ENCODE results near the gene C6orf89.

DNA sequence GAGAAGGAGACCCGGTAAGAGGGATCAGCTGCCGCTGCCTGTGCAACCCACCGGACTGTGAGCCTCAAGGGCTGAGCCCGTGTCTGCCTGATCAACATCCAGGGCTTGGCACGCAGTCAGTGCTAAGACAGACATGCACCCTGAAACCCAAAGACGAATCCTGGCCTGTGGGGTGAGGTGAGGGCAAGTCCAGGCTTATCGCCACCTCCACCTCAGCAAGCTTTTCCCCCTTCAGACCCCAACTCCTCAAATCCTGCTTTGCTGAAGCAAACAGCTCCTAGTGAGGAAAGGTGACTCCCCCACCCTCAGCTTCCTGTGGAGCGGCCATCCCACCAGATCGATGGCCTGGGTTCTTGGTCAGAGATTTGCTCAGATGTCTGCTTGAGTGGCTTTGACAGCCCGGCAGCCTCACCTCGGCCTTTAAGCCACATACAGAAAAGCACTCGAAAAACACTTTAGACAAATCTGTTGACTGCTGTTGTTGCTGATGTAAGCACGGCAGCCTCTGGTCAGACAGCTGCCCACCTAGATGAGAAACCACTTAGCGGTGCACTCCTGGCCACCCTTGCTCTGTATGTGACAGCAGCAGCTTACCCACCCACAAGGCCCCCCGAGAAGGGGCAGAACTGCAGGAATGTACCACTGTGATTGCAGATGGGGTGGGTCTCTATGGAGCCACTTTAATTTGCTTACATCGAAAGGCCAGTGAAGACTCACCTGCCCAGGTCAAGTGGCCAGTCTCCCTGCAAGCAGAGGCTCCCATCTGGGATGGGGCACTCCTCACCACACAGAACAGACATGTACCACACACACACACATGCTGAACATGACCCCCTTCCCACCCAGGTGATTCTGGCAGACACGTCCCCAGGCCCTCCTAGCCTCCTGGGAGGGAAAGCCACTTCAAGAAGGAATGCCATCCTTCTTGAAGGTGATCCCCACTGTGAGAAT is 85.4 kb downstream of the C6orf89 start:
- TF ChIP-seq, protein P1, sequence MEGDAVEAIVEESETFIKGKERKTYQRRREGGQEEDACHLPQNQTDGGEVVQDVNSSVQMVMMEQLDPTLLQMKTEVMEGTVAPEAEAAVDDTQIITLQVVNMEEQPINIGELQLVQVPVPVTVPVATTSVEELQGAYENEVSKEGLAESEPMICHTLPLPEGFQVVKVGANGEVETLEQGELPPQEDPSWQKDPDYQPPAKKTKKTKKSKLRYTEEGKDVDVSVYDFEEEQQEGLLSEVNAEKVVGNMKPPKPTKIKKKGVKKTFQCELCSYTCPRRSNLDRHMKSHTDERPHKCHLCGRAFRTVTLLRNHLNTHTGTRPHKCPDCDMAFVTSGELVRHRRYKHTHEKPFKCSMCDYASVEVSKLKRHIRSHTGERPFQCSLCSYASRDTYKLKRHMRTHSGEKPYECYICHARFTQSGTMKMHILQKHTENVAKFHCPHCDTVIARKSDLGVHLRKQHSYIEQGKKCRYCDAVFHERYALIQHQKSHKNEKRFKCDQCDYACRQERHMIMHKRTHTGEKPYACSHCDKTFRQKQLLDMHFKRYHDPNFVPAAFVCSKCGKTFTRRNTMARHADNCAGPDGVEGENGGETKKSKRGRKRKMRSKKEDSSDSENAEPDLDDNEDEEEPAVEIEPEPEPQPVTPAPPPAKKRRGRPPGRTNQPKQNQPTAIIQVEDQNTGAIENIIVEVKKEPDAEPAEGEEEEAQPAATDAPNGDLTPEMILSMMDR (conservative IDR thresholded peaks at IDR 0.05; ENCODE audit: low read length) = no peak
- TF ChIP-seq EZH2phosphoT487 (IDR thresholded peaks at IDR 0.05; ENCODE audit: borderline replicate concordance) = no peak

Measured in Loucy (cell line).